CD4-positive, alpha-beta T cell treated with Interferon gamma for 1 hour (primary cell): ENCODE data around the gene NPY4R.
"Not testable (repeated sequence)": the region's sequence is repeated elsewhere in the genome, so short reads cannot be mapped to it uniquely, and the experiment has no call there.

Source experiments
- DNase-seq: peaks from one replicate; pipeline ENCODE4 v3.0.0-alpha.2; 2020

Gene NPY4R, protein sequence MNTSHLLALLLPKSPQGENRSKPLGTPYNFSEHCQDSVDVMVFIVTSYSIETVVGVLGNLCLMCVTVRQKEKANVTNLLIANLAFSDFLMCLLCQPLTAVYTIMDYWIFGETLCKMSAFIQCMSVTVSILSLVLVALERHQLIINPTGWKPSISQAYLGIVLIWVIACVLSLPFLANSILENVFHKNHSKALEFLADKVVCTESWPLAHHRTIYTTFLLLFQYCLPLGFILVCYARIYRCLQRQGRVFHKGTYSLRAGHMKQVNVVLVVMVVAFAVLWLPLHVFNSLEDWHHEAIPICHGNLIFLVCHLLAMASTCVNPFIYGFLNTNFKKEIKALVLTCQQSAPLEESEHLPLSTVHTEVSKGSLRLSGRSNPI

DNA sequence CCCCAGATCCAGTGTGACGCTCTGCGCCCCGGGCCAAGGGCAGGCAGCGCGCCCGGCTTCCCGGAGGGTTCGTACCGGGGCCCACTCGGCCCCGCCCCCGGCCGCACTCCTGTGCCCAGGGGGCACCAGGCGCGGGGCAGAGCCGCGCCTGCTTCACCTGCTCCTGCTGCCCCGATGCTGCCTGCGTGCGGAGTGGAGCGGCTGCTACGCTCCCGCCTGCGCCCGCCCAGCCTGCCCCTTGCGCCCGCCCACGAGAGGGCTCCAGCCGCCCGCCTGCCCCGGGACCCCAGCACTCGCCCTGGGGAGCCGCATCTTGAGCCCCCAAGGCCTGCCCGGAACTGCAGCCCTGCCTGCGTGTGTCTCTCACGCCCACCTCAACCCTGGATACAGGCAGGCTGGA lies at the start of gene NPY4R:
TSS of gene NPY4R (minus strand) at position 194 of the 400 bp plus-strand sequence. CDS start 3,323 bp downstream, outside the sequence.
- not testable (repeated sequence) for DNase-seq

DNA sequence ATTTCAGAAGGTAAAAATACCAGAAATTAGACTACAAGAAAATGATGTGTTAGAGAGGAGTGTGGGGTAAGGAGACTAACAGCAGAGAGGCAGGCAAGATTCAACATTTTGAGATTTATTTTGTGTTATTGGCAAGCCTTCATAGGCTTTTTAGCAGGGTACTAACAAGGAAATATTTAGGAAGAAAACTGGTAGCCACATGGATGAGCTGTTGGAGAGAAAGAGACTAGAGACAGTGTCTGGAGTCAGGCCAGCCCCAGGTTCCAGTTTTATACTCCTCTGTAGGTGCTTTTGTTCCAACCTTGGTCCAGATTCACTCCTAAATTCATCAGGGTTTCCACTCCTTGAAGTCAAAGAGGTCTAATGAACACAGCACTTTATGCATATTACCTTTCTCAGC lies 49.6 kb upstream of the NPY4R start:
- DNase-seq: no peak

DNA sequence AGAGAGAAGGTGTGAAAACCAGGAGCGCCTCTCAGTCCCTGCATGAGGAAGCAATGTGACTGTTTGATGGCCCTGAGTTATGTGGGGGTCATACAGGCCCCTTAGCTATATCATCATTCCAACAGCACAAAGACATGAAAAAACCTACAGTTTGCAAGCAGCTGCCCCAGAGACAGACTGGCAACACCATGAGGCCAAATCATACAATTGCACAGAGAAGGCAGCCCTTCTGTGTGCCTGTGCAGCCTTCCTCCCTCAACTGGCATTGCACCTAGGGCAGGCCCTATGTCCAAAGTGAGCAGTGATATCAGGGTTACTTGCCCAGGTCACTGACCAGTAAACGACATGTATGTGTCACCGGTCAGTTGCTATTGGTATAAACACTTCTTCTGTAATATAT lies 49.1 kb upstream of the NPY4R start:
- DNase-seq: no peak

DNA sequence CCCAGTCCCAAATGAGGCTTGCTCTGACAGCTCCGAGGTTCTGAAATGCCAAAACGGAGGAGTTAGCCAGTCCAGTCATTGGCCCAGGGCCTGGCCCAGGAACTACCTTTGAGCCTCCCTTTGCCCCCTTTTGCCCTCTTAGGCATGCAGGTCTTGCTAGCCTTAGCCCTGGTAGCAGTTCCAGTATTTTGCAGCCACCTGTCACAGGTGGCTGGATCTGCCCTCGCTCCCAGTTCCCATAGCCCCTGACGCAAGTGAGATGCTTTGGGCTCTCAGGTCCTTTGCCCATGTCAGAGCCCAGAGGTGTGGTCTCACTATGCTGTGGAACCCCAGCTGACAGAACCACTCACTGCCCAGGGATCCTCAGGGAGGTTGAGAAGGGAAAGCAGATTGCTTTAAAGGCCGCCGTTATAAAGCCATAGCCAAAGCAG lies 48.7 kb upstream of the NPY4R start:
- DNase-seq: no peak

DNA sequence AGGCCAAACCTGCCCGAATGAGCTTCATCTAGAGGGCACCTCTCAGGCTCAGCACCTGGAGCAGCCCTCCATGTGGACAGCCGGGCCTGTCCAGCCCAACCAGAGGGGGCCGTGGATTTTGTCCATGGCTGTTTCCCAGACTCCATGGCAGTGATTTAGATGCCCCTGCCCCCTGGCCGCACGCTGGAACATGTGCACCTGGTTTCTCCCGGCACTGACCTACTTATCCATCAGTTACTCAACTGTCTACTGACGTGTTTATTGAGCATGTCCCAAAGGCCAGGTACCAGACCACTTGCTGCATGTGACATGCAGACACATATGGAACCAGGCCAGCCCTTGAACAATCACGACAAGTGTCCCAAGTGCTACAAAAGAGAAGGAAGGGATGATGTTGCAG lies 47.6 kb upstream of the NPY4R start:
- DNase-seq: not testable (repeated sequence)

DNA sequence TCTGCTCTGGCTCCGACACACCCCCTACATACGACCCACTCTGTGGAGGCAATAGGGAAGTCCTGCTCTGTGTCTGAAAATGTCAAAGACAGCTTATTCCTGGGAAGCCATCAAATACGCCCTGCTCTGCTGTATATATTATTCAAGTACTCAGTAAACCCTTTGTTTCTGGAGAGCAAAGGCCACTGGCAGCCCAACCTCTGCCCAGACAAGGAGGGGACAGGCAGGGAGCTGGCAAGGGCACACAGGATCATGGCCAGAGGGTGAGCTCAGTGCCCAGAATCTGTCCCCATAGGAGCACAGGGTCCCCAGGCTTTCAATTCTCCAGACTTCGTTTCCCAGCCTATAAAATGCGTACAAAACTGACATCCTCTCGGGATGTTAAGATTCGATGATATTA lies 47.0 kb upstream of the NPY4R start:
- not testable (repeated sequence) for DNase-seq

DNA sequence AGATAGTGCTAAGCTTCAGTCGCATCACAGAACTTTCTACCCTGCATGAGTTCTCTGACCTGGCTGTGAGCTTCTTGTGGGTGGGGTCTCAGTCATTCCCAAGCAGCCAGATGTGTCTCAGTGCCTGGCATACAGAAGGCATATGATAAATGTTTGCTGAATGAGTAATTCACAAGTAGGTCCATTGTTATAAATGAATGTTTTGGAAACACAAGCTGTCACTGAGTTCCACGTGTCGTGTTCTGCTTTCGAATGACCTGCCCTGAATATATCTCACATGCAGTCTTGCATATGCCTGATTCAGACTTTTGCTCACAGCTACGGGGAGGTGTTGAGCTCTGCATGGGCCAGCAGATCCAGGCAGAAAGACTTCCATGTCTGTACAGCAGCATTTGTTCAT lies 46.2 kb upstream of the NPY4R start:
- not testable (repeated sequence) for DNase-seq

DNA sequence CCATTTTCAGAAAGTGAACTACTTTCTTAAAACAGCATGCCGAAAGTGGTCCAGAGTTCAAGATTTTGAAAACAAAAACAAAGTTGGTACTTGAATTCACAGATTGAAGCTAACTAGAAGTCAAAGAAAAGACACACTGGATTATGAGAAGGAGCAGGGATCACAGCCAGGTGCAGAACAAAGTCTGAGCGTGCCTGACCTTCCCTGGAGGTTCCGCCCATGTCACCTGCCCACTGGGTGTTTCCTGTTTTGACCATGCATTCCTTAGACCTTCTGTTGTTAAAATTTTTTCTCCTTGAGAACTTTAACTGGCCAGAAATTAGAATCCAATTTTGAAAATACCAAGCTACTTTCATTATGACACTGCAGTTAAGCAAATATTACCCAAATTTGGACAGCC lies 34.2 kb upstream of the NPY4R start:
- not testable (repeated sequence) for DNase-seq

DNA sequence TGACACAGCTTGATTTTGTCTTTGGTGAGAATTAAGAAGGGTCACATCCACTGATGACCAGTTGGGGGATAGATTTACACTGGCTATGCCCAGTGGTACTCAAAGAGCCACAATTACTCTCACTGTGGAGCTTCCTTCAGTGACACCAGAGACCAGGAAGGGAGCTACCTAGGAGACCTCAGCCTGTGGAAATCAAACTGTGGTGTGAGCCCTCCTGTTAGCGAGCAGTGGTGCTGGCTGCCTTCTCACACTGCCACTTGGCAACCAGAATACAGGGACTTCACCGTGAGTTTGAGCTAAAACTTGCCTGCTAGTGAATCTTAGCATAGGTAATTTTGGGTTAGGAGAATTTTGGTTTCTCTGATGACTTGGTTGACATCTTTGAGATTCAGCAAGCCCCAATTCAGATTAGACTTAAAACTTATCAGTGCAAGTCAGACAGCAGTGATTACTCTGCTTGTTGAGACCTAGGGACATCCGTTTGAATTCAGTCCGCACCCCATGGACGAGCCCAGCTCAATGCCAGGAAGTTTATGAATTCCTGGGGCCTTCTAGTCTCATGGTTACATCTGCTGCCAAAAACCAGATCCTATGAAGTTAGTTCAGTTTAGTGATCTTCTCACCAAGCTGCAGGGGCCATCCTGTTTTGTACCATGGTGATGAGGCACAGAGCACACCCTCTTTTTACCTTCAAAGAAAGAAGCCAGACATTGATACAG lies 33.4 kb upstream of the NPY4R start:
- not testable (repeated sequence) for DNase-seq

DNA sequence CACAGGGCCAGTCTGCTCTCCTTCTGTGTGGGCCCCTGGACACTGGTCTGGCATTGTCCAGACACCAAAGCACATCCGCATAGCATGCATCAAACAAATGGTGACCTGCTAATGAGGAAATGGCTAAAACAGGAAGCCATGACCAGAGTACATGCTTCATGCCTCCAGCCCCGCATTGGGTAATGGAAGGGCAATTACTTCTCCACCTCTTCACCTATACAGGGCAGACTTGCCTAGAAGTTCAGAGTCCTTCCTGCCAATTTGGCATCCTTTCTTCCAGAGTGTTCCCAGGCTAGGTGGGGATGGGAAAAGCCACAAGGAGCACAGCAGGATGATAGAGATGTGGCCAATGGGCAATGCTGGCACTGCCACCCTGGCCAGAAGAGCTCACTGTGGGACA lies 32.1 kb upstream of the NPY4R start:
- DNase-seq: not testable (repeated sequence)

DNA sequence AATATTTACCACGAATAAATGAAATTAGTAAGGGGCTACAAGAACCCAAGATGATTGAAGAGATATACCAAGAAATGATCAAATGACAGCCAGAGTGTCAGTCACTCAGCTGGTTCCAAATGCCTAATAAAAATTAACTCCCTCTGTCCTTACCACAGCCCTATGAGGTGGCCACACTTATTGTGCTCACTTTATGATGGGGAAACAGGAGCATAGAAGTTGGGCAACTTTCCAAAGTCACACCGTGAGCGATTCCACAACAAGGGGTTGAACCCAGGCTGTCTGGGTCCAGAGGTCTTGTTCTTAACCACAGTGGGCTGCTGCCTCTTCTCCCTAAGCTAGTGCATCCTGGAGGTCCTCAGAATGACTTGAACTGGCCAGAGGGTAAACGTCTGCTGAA lies 31.6 kb upstream of the NPY4R start:
- not testable (repeated sequence) for DNase-seq

DNA sequence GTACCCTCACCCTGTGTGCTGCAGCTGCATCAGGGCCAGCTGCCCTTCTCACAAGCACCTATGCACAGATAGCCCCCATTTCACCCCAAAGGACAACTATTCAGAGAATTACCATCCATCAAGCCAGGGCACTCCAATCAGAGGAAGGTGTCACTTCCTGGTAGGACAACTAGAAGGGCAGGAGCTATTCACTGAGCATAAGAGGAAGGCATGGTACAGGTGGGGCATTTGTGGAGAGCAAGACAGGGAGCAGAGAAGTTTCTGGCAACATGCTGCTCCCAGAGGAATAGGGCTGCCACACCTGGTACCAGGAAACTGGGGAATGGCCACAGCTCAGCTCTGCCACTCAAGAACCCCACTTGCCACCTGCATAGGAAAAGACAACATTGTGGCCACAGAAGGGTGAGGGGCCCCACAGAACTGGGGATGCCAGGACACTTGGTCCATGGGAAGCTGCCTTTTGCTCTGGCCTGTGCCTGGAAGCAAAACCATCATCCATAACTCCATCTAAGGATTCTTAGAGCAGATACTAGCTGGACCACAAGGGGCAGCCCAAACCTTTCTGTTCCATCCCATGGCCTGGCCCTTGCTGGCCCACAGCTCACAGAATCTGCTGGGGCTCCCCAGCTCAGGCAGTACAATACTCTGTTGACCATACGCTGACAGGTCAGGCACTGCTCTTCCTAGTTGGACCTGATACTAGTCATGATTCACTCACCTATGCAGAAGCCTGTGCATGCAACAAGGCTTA lies 25.8 kb upstream of the NPY4R start:
- DNase-seq: not testable (repeated sequence)

DNA sequence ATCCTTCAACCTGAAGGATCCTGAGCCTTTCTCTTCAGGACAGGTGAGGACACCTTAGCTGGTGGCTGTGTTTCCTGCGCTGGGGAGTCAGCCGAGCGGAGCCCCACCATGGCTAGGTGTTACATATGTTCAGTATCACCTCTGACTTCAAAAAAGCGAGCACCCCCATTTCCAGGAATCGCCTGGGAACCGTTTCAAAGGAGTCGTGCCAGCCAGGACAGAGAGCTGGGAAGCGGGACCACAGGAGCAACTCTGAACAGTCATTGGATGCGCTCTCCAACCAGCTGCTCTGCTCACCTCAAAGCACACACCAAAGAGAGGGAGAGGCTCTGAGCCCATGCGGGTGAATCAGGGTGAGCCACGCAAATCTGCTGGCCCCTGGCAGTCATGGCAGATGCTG lies 24.5 kb upstream of the NPY4R start:
- not testable (repeated sequence) for DNase-seq

DNA sequence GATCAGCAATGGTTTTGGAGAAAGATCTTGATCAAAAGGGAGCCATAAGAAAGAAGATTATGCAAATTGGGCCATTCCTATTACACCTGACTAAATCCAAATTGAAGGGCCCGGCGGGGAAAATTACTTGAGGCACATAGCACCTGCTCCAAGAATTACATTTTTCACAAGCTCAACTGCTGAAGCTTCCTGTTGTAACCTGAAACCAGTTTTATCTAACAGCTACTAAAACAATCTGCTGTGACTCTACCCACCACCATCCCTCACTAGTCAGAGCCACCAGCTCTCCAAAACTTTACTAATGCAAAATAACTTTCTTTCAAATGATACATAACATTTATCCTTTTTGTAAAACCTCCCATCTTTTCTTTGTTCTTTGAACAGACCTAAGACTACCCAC lies 20.7 kb upstream of the NPY4R start:
- DNase-seq: not testable (repeated sequence)

DNA sequence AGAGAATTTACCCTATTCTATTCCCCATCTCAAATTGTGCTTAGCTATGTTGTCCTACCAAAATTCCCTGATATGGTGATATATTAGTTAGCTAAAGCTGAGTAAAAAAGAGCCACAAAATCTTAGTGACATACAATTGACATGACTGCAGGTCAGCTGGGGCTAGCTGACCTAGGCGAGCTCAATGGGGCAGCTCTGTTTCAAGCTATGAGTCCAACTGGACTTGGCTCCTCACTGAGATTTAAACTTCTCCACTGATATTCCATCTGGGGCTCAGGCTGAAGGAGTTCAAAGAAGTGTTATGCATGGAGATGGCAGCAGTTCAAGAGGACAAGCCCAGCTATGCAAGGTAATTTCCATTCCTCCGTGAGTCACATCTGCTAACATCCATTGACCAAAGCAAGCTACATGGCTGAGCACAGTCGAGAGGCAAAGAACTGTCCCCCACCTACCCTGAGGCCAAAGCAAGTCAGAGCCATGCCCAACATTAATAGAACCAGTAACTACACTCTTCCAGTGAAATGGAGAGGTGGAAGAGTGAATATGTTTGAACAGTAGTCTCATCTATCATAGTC lies 9.1 kb upstream of the NPY4R start:
- DNase-seq: not testable (repeated sequence)

DNA sequence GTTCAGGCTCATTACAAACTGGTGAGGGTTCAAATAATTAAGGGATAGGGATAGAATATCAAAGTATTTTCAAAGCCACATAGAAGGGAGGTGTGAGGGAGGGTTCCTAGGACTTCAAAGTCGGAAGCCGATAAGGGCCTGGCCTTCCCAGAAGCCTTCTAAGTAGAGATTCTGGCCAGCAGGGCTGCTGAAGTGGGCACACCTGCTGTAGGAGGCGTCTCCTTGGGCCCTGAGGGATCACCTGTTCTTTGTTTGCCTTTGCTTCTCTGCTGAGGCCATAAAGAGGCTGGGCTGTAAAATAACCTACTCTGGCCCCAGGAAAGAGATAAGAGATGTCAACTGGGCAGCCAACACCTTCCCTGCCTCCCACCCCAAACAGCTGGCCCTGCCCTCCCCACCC lies 8.0 kb upstream of the NPY4R start:
- not testable (repeated sequence) for DNase-seq

DNA sequence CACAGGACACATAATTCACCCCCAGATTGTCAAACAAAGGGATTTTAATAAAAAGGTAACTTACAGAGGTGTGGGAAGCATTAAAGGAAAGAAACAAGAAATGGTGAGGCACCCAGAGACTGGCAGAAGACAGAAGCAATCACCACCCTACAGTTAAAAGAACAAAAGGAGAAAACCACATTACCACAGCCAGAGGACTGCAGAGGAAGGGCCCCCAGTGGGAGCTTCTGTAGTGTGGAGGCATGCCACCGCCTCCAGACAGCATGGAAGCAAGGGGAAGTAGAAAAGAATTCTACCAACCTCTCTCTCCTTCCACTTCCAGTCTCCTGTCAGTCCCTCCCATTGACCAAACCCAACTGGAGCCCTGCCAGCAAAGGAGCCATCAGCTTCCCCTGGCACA lies 4.4 kb upstream of the NPY4R start:
- DNase-seq: not testable (repeated sequence)

DNA sequence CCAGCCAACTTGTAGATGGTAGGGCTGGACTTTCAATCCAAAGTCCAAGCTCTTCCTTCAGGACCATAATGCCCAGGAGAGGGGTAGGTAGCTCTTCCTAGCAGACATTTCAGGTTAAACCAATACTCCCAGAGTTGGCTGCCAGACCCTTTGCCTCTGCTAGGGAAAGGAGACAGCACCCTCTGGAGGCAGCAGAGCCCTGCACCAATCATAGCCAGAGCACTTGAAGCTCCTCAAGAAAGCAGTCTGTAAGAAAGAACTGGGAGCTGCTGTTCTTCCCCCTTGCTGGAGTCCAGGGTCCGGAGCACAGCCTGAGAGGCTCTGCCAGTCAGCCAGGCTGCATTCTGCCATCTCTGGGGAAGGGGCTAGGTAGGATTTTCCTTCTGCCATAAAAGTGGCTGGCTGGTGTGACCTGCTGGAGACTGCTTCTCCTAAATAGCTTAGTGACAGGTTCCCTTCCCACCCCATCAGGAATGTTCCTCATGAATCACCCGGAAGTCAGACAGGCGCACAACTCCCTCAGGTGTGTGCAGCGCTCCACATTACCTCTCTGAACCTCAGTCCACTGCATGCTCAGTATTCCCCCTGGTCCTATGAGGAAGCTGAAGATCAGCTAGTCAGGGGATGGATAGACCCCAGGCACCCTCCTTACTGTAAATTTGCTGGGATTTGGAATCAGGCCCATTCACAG lies 2.5 kb upstream of the NPY4R start:
- DNase-seq: not testable (repeated sequence)

DNA sequence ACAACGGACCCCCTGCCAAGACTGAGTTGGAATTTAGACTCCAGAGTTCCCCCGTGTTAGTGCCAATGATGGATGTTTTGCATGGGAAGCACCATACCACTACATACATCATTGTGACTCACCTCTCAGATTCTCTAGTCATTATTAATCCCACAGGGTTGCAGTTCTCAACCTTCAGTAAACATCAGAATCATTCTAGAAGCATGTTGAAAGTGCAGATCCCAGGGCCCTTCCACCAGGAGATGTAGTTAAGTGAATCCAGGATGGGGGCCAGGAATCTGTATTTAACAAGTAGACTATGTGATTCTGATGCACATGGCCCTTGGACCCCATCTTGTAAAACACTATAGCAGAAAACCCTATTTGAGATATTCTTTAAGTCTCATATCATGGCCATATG lies 2.1 kb downstream of the NPY4R start:
- DNase-seq: not testable (repeated sequence)

DNA sequence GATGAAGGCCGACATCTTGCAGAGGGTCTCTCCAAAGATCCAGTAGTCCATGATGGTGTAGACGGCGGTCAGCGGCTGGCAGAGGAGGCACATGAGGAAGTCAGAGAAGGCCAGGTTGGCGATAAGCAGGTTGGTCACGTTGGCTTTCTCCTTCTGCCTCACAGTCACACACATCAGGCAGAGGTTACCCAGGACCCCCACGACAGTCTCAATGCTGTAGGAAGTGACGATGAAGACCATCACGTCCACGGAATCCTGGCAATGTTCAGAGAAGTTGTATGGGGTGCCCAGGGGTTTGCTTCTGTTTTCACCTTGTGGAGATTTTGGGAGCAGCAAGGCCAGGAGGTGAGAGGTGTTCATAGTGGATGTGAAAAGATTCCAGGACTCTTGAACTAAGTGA lies 3.5 kb downstream of the NPY4R start:
- not testable (repeated sequence) for DNase-seq

DNA sequence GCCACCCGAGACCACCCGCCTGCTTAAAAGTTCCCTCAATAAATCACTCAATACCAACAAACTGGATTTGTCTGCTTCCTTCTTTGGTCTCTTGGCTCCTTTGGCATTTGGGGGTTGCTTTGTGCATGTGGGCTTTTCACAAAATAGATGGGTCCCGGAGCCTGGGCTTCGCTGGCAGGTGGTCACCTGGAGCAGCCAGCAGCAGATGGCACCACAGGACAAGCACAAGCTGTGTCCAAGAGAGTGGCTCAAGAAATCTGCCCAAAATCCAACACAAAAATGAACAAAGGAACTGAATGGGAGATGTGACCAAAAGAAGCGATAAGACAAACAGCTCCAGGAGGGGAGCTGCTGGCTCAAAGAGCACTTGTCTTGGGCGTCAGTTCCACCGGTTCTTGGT lies 6.2 kb downstream of the NPY4R start:
- not testable (repeated sequence) for DNase-seq

DNA sequence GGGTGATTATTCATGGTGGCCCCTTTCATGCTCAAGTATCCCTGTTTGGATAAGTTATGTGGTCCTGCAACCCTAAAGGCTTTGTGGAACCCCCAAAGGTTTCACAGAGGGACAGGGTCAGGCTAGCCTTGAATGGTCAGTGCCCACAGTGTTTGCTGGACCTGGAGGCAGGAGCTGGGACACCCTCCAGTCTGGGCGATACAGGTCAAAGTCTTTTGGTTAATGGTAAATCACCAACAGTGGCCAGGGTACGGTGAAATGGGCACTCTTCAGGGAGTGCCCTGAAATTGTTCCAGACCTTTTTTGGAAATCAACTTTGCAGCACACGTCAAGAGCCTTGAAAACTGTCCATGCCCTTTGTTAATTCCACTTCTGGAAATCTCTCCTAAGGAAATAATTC lies 8.7 kb downstream of the NPY4R start:
- DNase-seq: not testable (repeated sequence)
